ENCODE measurements around the gene CSTB.

The CSTB gene

GRCh38 chr21:43745772-43746517, 30.2 kb downstream of the CSTB start:
- DNase-seq = no peak

DNA sequence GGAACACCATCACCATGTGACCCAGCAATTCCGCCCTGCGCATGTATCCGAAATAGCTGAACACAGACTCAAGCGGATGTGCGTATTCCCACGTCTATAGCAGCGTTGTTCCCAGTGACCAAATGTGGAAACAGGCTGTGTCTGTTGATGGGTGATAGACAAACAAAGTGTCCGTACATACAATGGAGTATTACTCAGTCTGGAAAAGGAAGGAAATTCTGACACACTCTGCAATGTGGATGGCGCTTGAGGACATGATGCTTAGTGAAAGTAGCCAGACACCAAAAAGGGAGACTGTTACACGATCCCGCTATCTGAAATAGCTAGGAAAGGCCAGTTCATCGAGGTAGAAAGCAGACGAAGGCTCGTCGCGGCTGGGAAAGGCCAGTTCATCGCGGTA, 31.4 kb downstream of the CSTB start:
- no peak for DNase-seq

DNA sequence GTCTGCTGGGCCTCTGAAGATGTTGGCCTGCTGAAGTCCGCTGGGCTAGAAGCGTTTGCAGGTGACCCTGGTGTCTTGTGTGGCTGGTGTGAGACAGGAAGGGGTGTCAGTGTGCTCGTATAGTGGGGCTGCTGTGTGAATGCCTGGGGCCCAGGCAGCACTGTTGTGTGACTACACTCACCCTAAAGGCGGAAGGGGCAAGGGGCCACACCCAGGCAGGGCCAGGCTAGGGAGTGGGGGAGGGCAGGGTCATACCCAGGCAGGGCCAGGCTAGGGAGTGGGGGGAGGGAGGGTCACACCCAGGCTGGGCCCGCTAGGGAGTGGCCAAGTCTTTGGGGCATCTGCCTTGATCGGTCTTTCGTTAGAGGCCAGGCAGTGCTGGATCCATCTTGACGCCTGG, 32.2 kb downstream of the CSTB start:
- no peak for DNase-seq

DNA sequence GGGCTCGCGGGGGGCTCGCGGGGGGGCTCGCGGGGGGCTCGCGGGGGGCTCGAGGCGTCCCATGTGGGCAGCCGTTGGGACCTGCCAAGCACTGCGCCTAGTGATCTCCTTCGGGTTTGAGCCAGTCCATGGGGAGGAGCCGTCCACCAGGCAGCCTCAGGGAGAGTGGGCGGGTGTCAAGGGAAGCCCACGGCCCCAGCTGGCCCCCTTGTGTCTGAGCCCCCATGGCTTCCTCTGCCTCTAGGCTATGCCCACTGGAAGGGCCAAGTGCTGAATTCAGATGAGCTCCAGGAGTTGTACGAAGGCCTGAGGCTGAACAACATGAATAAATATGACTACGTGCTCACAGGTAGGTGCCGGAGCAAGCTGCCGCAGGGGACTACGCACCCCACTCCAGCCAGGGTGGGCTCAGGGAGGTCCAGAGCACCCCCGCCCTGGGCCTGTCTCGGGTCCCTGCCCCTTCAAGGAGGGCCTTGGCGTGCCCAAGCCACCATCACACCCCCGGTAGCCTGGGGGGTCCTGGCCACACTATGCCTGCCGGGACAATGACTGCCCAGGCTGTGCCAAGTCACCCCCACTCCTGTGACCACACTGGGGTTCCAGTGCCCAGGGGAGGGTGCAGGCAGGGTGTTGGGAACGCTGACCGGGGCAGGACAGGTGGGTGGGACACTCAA, 34.5 kb downstream of the CSTB start:
- DNase-seq = no peak

- no peak for DNase-seq
These were observed 35.5 kb downstream of the CSTB start for GRCh38 chr21:43740497-43741156.

- DNase-seq = no peak
These were observed 36.3 kb downstream of the CSTB start for GRCh38 chr21:43739621-43740435.

DNA sequence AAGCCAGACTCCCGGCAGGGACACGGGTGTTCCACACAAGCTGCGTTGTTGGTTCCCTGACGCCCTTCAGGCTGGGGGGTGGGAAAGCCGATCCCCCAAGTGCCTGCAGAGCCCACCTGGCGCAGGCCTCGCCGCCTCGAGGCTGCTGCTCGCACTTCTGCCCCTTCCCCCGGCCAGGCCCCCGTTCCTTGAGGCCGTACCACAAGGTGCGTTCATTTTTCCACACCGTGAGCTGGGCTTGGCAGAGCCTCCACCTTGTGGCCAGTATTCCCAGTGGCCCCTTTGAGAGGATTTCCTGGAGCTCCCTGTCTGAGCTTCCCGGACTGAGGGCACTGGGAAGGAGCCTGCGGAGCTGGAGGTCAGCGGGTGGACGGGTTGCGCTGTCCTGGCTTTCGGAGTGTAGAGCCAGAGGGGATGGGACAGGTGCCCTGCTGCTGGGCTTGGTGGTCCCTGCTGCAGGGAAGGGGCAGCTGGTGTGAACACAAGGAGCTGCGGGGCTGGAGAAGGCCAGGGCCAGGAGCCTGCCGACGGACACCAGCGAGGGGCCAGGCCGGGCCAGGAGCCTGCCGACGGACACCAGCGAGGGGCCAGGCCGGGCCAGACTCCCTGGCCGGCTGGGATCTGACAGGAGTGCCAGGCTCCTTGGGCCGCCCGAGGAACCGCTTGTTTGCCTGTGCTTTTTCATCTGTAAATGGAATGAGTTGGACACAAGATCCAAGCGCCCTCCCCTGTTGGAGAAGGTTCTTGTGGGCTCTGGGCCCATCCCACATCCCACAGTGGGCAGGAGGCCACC, 38.8 kb downstream of the CSTB start:
- DNase-seq = no peak

GRCh38 chr21:43736224-43736883, 39.8 kb downstream of the CSTB start:
- DNase-seq = no peak

DNA sequence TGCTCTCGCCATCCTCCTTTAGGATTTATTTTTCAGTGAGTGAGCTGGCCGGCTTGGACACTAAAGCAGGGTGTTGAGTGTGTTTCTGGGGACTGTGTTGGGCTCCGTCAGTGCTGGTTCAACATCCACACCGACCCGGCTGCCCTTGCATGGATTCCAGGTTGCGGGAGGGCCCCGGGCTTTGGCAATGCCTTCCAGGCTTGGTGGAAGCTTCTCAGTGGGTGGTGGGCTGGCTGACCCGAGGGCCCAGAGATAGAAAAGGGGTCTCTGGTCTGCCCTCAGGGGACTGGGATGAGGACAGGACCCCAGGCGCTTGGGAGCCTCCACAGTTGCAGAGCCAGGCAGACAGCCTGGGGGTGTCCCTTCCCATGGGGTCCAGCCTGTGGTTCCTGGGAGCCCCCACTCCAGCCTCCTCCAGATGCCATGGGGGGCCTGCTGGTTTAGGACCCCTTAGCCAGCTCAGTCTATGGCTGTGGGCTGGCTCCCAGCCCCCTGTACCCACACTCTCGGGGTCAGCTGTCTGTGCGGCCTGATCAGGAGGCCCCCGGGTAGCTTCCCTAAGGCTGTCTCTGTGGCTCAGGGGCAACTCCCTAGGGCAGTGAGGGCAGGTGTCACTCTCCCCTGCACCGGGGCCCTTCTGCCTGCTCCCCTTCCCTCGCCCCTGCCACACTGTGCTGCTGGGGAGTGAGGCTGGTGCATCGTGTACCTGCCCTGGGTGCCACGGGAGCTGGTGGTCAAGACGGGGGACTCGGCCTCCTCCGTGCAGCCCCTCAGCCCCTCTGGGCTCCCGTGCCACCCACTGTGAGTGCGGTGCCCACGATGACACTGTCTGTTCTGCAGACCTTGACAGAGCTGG, 40.6 kb downstream of the CSTB start:
- no peak for DNase-seq

DNA sequence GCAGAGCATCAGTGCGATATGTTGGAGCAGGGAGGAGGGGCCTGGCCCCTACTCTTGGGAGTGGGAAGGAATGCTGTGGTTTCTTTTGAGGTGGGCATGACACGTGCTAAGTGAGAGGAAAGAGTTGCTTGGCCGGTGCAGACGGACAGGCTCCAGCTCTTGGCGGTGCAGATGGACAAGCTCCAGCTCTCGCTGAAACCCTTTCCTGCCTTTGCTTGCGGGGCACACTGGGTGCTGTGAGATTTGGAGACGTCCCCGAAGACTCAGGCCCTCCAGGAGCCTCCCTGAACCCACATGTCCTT, 41.2 kb downstream of the CSTB start:
- no peak for DNase-seq

- DNase-seq = no peak
These were observed 41.8 kb downstream of the CSTB start for GRCh38 chr21:43734131-43734927.

DNA sequence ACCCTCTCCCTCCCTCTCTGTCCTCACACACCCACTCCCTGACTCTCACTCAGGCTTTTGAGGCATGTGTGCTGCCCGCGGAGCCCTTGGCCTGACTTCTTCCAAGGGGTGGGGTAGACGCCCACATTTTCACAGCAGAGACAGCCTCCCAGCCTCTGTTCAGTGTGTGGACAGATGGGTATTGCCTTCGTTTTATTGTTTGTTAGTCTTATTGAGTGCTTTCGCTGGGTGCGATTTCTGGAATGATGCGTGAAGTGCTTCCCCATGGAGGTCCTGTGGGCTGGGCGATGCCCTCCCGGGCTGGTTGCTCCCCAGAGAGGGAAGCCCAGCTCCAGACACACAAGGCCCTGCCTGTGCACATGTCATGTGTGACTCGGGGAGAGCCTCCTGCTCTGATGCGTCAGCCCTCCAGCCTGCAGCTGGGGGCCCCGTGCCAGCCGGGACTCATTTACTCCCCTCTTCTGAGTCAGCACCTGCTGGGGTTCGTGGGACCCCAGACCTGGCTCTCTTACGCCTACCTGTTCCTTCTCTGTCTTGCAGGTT, 42.5 kb downstream of the CSTB start:
- DNase-seq = no peak

- no peak for DNase-seq
These were observed 43.0 kb downstream of the CSTB start for GRCh38 chr21:43733060-43733459.

GRCh38 chr21:43731891-43732711, 44.0 kb downstream of the CSTB start:
- DNase-seq = no peak

DNA sequence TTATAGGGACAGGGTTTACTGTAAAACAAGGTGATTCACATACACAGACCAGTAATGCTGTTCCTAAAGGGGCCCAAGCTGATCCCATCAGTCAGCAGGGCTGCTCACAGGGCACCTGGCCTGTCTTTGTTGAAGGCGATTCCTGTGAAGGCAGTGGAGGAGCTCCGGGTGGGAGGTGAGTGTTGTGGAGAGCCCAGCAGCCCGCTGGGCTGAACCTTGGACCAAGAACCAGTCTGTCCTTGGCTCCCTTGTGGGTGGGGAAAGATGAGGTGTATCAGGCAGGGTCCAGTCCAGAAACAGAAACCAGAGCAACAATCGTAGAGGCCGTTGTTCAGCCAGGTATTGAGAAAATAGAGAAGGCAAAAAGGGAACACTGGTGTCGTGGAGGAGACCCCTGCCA, 44.6 kb downstream of the CSTB start:
- no peak for DNase-seq

DNA sequence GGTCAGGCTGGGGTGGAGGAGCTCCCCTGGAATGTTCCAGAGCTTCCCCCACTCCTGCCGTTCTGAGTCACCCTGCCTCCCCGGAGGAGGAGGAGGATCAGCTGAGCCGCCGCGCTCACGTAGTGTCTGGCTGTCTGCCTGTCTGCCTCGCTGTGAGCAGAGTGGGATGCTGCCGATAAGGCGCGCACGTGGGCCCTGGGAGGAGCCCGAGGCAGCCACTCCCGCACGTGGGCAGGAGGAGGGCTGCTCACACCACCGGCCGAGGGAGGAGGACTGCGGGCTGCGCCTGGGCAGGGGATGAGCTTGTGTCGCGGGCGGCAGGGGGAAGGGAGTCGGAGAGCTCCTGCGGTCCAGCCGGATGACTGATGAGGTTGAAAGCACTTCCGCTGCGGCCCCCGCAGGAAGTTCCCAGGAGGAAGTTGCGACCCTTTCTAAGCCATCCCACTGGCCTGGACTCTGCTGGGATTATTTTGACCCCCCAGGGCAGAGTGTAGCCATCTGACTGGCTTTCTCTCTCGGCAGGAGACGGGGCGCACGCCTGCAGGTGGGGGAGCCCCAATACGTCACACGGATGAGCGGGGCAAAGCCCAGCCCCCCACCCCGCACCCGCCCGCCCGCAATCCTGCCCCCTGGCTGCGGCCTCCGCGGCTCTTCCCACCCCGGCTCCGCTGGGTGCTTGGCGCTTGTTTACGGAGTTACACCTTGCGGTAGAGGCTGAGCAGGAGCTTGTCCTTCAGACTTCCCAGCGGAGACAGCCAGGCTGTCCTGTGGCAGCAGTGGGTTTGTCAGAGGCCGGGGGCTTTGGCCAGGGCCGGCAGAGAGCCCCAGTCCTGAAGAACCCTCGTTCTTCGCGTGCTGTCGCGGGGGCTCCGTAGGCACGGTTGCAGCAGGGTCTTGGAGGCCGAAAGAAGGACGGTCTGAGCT, 47.4 kb downstream of the CSTB start:
- peak; percentile 41 for DNase-seq

DNA sequence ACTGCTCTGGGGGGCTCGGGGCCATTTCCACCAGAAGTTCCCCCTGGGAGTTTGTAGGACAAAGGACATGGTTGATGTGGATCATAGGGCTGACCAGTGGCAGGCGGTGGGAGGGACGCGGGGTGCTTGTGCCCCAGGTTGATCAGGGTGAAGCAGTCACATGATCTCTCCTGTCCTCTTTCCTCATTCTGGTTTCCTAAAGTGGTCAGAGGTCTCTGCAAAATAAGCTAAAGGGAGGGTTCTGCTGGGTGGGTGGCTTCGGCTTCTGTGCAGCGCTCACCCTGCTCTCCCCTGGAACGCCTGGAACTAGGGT, 48.0 kb downstream of the CSTB start:
- DNase-seq = no peak
